HFFc6 (cell line): ENCODE measurements around the gene TH. TPM values are rescaled to one million over a fixed set of nuclear protein-coding genes. Genes with fewer than 3 reads are reported as not detected.

Source experiments
- DNase-seq: peaks from one replicate; pipeline ENCODE4 v3.0.0-alpha.2; 2018
- H3K27ac Mint-ChIP-seq: 2 replicates; pipeline ENCODE4 v1.8.0; 2020; ENCODE audit warnings: mild to moderate bottlenecking, mixed read lengths
- H3K27me3 Mint-ChIP-seq: 2 replicates; pipeline ENCODE4 v1.8.0; 2021; ENCODE audit warnings: mild to moderate bottlenecking, moderate library complexity, mixed read lengths; ENCODE audit not compliant: insufficient read depth
- H3K36me3 Mint-ChIP-seq: 2 replicates; pipeline ENCODE4 v1.8.0; 2021; ENCODE audit warnings: low read depth, mixed read lengths
- H3K4me1 Mint-ChIP-seq: 2 replicates; pipeline ENCODE4 v1.8.0; 2020; ENCODE audit warnings: low read depth, mixed read lengths
- H3K4me3 Mint-ChIP-seq: 2 replicates; pipeline ENCODE4 v1.8.0; 2020; ENCODE audit warnings: mild to moderate bottlenecking, moderate library complexity, mixed read lengths
- H3K9me3 Mint-ChIP-seq: 2 replicates; pipeline ENCODE4 v1.8.0; 2020; ENCODE audit warnings: mild to moderate bottlenecking, mixed read lengths
- CTCF ChIP-seq: fragments of 200-600 bp; sonication (generic); IDR thresholded peaks from 2 replicates; pipeline ENCODE4 v1.5.0; 2021; ENCODE audit warnings: antibody characterized with exemption, mild to moderate bottlenecking
- total RNA-seq, 6 experiments: library from RNA; stranded (reverse); fragmentation: NEBNext Ultra II Directional; extraction: Animal tissue kit (Norgen Biotek cat#: 25700); gene quantifications; 2 replicates in 1 of 6; 3 replicates in 5 of 6; pipeline ENCODE4 v1.2.3, GENCODE V29; 2021

TH gene
- total RNA-seq, 6 experiments from 2014 or later, result not detected

- Mint-ChIP-seq H3K4me3 (no peak overlapping the region), H3K9me3 (no peaks in the 10 kb centered on the region; the same call in 1 of the 2 replicates), H3K27me3 (peaks cover 9% of the 10 kb centered on the region), H3K36me3 (no peaks in the 10 kb centered on the region), H3K27ac (no peak overlapping the region), H3K4me1 (peaks cover 5% of the 10 kb centered on the region)
- TF ChIP-seq CTCF, result no peak
- DNase-seq, result no peak
Observed at GRCh38 chr11:2123628-2123960, 48.0 kb downstream of the TH start.

- no peak for DNase-seq
- H3K36me3 Mint-ChIP-seq, result no peaks in the 10 kb centered on the region
- no peak for TF ChIP-seq CTCF
- H3K9me3 Mint-ChIP-seq, result no peaks in the 10 kb centered on the region; the same call in 1 of the 2 replicates
- H3K4me1 Mint-ChIP-seq, result peaks cover 10% of the 10 kb centered on the region
- H3K27me3 Mint-ChIP-seq, result peaks cover 9% of the 10 kb centered on the region
- no peak overlapping the region for H3K27ac Mint-ChIP-seq
- no peak overlapping the region for H3K4me3 Mint-ChIP-seq
Observed at GRCh38 chr11:2122907-2123627, 48.5 kb downstream of the TH start.

- Mint-ChIP-seq H3K27me3 (peaks cover 14% of the 10 kb centered on the region), H3K4me3 (no peak overlapping the region), H3K4me1 (peaks cover 10% of the 10 kb centered on the region), H3K36me3 (peaks cover 4% of the 10 kb centered on the region), H3K9me3 (peaks cover 7% of the 10 kb centered on the region), H3K27ac (no peak overlapping the region)
- DNase-seq, result peak; percentile 35
- no peak for TF ChIP-seq CTCF
Observed at GRCh38 chr11:2122222-2122906, 49.3 kb downstream of the TH start.

- H3K4me3 Mint-ChIP-seq, result no peak overlapping the region
- peaks cover 16% of the 10 kb centered on the region for H3K9me3 Mint-ChIP-seq
- no peak for TF ChIP-seq CTCF
- H3K27ac Mint-ChIP-seq, result no peak overlapping the region
- peaks cover 9% of the 10 kb centered on the region for H3K36me3 Mint-ChIP-seq
- no peak for DNase-seq
- peaks cover 10% of the 10 kb centered on the region for H3K4me1 Mint-ChIP-seq
- peaks cover 23% of the 10 kb centered on the region for H3K27me3 Mint-ChIP-seq
Observed at GRCh38 chr11:2121227-2122130, 50.1 kb downstream of the TH start.

- no peak overlapping the region for H3K27ac Mint-ChIP-seq
- H3K36me3 Mint-ChIP-seq, result peaks cover 14% of the 10 kb centered on the region
- no peak for TF ChIP-seq CTCF
- peaks cover 25% of the 10 kb centered on the region for H3K9me3 Mint-ChIP-seq
- DNase-seq, result no peak
- H3K4me1 Mint-ChIP-seq, result peaks cover 10% of the 10 kb centered on the region
- H3K4me3 Mint-ChIP-seq, result no peak overlapping the region
- peaks cover 29% of the 10 kb centered on the region for H3K27me3 Mint-ChIP-seq
Observed at GRCh38 chr11:2120359-2121100, 51.1 kb downstream of the TH start.
